T-helper 2 cell (primary cell): Measurements from ENCODE around the gene CRYGS.

ENCODE experiments used
- DNase-seq, 5 experiments: peaks; one replicate each; pipeline versions ENCODE4 v3.0.0 to v3.0.0-alpha.2; 2012 to 2022

Gene CRYGS

DNA sequence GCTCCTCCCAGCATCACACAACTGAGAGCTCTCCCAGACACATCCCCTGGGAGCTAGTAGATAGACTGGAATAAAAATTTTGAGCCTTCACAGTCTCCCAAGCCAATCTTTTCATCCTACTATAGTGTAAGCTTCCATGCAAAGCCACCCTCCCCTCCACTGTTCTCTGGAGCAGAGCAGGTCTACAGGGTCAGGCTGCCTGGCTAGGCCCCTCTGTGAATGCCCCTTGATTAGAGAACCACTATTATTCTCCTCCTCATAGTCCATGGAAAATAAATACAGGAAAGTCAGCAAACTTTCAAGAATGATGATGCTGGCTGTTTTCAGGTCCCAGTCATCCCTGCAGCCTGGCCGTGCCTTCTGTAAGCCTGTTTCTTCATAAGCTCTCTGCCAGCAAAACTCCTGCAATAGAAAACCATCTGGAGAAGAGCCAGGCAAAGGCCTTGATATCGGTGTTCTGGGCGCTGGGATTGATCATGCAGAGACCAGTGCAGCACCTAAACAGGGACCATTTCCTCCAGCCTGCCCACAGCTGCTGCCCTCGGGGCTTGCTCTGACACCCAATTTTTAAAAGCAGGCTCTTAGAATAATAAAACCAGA, 51.7 kb downstream of the CRYGS start:
- no peak for DNase-seq

DNA sequence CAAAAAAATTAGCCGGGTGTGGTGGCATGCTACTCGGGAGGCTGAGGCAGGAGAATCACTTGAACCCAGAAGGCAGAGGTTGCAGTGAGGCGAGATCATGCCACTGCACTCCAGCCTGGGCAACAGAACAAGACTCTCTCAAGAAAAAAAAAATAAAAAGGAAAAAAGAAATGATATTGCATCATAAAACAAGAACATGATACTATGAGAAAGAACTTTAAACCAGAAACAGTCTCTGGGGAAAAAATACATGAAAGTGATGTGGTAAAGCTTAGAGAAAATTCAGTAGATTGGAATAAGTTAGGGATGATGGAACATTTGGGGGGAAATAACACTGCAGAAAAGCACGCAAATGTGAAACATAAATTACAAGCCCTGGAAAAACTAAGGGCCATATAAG, 54.7 kb downstream of the CRYGS start:
- no peak for DNase-seq
